CD4-positive, alpha-beta T cell treated with Interleukin-21 for 1 hour (primary cell): ENCODE measurements around the gene PTPRN2.
"Not testable (repeated sequence)": the region's sequence is repeated elsewhere in the genome, so short reads cannot be mapped to it uniquely, and the experiment has no call there.

Experiments
- DNase-seq: peaks from one replicate; pipeline ENCODE4 v3.0.0-alpha.2; 2020

Gene PTPRN2

GRCh38 chr7:157792241-157793086, 795.2 kb downstream of the PTPRN2 start:
- DNase-seq: no peak

GRCh38 chr7:157791666-157792065, 796.0 kb downstream of the PTPRN2 start:
- DNase-seq: no peak

GRCh38 chr7:157791261-157791660, 796.4 kb downstream of the PTPRN2 start:
- no peak for DNase-seq

- DNase-seq: no peak
These were observed 797.7 kb downstream of the PTPRN2 start for GRCh38 chr7:157789942-157790341.

GRCh38 chr7:157789094-157789493, 798.5 kb downstream of the PTPRN2 start:
- DNase-seq: no peak

- no peak for DNase-seq
These were observed 799.0 kb downstream of the PTPRN2 start for GRCh38 chr7:157788573-157788972.

GRCh38 chr7:157787275-157787701, 800.3 kb downstream of the PTPRN2 start:
- DNase-seq: no peak

- DNase-seq: no peak
These were observed 801.0 kb downstream of the PTPRN2 start for GRCh38 chr7:157786375-157787274.

- no peak for DNase-seq
These were observed 802.0 kb downstream of the PTPRN2 start for GRCh38 chr7:157785486-157786186.

- DNase-seq: no peak
These were observed 802.6 kb downstream of the PTPRN2 start for GRCh38 chr7:157784979-157785441.

- DNase-seq: no peak
These were observed 803.4 kb downstream of the PTPRN2 start for GRCh38 chr7:157784041-157784835.

GRCh38 chr7:157782041-157782440, 805.6 kb downstream of the PTPRN2 start:
- DNase-seq: no peak

GRCh38 chr7:157780721-157781120, 806.9 kb downstream of the PTPRN2 start:
- DNase-seq: no peak

GRCh38 chr7:157780312-157780711, 807.3 kb downstream of the PTPRN2 start:
- DNase-seq: no peak

- no peak for DNase-seq
These were observed 808.4 kb downstream of the PTPRN2 start for GRCh38 chr7:157779206-157779605.

- DNase-seq: not testable (repeated sequence)
These were observed 810.3 kb downstream of the PTPRN2 start for GRCh38 chr7:157777194-157777762.

- no peak for DNase-seq
These were observed 811.9 kb downstream of the PTPRN2 start for GRCh38 chr7:157775560-157776332.

- no peak for DNase-seq
These were observed 812.5 kb downstream of the PTPRN2 start for GRCh38 chr7:157775021-157775559.

GRCh38 chr7:157774495-157774894, 813.1 kb downstream of the PTPRN2 start:
- DNase-seq: no peak

GRCh38 chr7:157773361-157773760, 814.3 kb downstream of the PTPRN2 start:
- no peak for DNase-seq
